ENCODE measurements around the gene SYT5. TPM values are rescaled to one million over a fixed set of nuclear protein-coding genes. Genes with fewer than 3 reads are reported as not detected.
A peak's percentile ranks its signal among the peaks of the same experiment; 100 is the strongest.

SYT5 gene
- total and polyA plus RNA-seq, 3 experiments from 2014 or later = 0.37 TPM; not detected in 2

DNA sequence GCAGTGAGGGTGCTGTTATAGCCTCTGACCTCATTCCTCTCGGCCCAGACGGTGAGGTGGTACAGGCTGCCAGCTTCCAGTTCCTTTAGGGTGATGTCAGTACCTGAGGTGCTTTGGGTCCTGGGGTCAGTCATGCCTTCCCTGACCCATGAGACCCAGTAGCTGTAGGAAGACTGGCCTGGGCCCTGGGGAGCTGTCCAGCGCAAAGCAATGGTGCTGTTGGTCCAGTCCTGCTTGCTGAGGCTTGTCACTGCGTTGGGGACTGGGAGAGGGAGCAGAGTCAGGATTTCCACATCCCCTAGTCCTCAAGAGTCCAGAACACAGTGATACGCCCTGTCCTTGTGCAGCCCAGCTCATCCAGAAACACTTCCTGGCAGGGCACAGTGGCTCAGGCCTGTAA, 18.6 kb upstream of the SYT5 start:
- H3K9me3 ChIP-seq (ENCODE audit: low read length) = no peaks in the 10 kb centered on the region
- H3K27ac Mint-ChIP-seq = no peak overlapping the region
- H3K4me3 ChIP-seq (ENCODE audit: low read length) = no peak overlapping the region
- ChIA-PET CTCF (no interaction called here), POLR2A (no interaction called here)
- no peaks in the 10 kb centered on the region for H3K4me1 Mint-ChIP-seq
- no peaks in the 10 kb centered on the region for H3K4me1 ChIP-seq (ENCODE audit: insufficient read depth, low read length)
- no peaks in the 10 kb centered on the region for H3K36me3 Mint-ChIP-seq
- H3K4me3 Mint-ChIP-seq = no peak overlapping the region
- no peak for DNase-seq
- peaks cover 8% of the 10 kb centered on the region for H3K27me3 ChIP-seq (ENCODE audit: insufficient read depth, low read length, poor library complexity, severe bottlenecking)
- peaks cover 26 to 46% of the 10 kb centered on the region in 2 donors for H3K27me3 Mint-ChIP-seq
- H3K36me3 ChIP-seq (ENCODE audit: insufficient read depth, low read length) = no peaks in the 10 kb centered on the region
- no peaks in the 10 kb centered on the region for H3K9me3 Mint-ChIP-seq
- H3K27ac ChIP-seq (ENCODE audit: low read depth, low read length) = no peak overlapping the region

DNA sequence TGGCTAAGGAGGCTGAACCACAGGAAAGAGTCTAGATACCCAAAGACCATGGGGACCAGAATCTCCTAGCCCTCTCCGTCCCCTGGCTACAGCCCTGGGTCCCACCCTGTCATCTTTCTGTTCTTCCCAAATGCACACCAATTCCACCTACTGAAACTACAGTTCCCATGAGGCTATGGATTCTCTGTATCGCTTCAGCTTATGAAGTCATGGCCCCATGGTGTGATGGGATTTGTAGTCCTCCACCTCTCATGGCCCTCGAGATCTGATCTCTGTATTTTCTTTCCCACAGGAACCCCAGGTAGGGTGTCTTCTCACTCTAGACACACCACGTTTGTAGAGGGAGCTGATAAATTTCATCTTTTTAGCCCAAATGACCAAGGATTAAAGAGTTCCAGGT, 17.4 kb upstream of the SYT5 start:
- no peaks in the 10 kb centered on the region for H3K9me3 Mint-ChIP-seq
- no peak overlapping the region for H3K27ac Mint-ChIP-seq
- H3K4me3 ChIP-seq (ENCODE audit: low read length) = no peak overlapping the region
- ChIA-PET CTCF (interaction anchor here (0.6 to 1.0 kb wide), 2 partner anchors 9 to 306 kb away, joined by 3 read pairs; no protein-coding TSS in a partner anchor), POLR2A (no interaction called here)
- peaks cover 8% of the 10 kb centered on the region for H3K27me3 ChIP-seq (ENCODE audit: insufficient read depth, low read length, poor library complexity, severe bottlenecking)
- no peak overlapping the region for H3K27ac ChIP-seq (ENCODE audit: low read depth, low read length)
- H3K36me3 ChIP-seq (ENCODE audit: insufficient read depth, low read length) = no peaks in the 10 kb centered on the region
- peaks cover 25 to 41% of the 10 kb centered on the region in 2 donors for H3K27me3 Mint-ChIP-seq
- DNase-seq = no peak
- H3K36me3 Mint-ChIP-seq = no peaks in the 10 kb centered on the region
- H3K4me3 Mint-ChIP-seq = no peak overlapping the region
- no peaks in the 10 kb centered on the region for H3K4me1 Mint-ChIP-seq
- no peaks in the 10 kb centered on the region for H3K4me1 ChIP-seq (ENCODE audit: insufficient read depth, low read length)
- H3K9me3 ChIP-seq (ENCODE audit: low read length) = no peaks in the 10 kb centered on the region

DNA sequence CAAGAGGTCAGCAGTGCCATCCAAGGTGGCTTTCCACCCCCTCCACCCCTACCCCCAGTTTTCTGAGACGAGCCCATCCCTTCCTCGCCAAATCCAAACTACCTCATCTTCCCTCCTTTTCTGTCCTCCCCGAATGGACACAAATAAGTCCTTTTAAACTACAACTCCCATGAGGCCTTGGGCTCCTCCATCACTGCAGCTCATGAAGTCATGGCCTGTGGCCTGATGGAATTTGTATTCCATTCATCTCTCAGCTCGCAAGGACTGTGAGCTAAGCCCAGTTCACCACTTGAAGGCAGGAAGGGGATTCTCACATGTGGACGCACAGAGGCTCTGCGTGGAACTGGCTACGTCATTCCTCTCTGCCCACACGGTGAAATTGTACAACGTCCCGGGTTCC, 16.7 kb upstream of the SYT5 start:
- H3K27ac ChIP-seq (ENCODE audit: low read depth, low read length) = no peak overlapping the region
- H3K36me3 Mint-ChIP-seq = no peaks in the 10 kb centered on the region
- H3K4me3 ChIP-seq (ENCODE audit: low read length) = no peak overlapping the region
- H3K9me3 ChIP-seq (ENCODE audit: low read length) = no peaks in the 10 kb centered on the region
- H3K27me3 Mint-ChIP-seq = peaks cover 21 to 40% of the 10 kb centered on the region in 2 donors
- H3K36me3 ChIP-seq (ENCODE audit: insufficient read depth, low read length) = no peaks in the 10 kb centered on the region
- DNase-seq = no peak
- no peak overlapping the region for H3K27ac Mint-ChIP-seq
- H3K4me1 Mint-ChIP-seq = no peaks in the 10 kb centered on the region
- no peaks in the 10 kb centered on the region for H3K9me3 Mint-ChIP-seq
- peaks cover 8% of the 10 kb centered on the region for H3K27me3 ChIP-seq (ENCODE audit: insufficient read depth, low read length, poor library complexity, severe bottlenecking)
- H3K4me1 ChIP-seq (ENCODE audit: insufficient read depth, low read length) = no peaks in the 10 kb centered on the region
- no peak overlapping the region for H3K4me3 Mint-ChIP-seq
- ChIA-PET CTCF (no interaction called here), POLR2A (no interaction called here)

GRCh38 chr19:55193481-55193880, 13.4 kb upstream of the SYT5 start:
- H3K4me1 ChIP-seq (ENCODE audit: insufficient read depth, low read length) = no peaks in the 10 kb centered on the region
- Mint-ChIP-seq H3K9me3 (no peaks in the 10 kb centered on the region), H3K27ac (no peak overlapping the region), H3K36me3 (no peaks in the 10 kb centered on the region), H3K27me3 (peaks cover 13 to 33% of the 10 kb centered on the region in 2 donors), H3K4me3 (no peak overlapping the region), H3K4me1 (peaks cover 0 to 3% (median 2%) of the 10 kb centered on the region in 3 donors)
- H3K27me3 ChIP-seq (ENCODE audit: insufficient read depth, low read length, poor library complexity, severe bottlenecking) = peaks cover 8% of the 10 kb centered on the region
- no peak overlapping the region for H3K27ac ChIP-seq (ENCODE audit: low read depth, low read length)
- H3K9me3 ChIP-seq (ENCODE audit: low read length) = no peaks in the 10 kb centered on the region
- H3K36me3 ChIP-seq (ENCODE audit: insufficient read depth, low read length) = no peaks in the 10 kb centered on the region
- DNase-seq = no peak
- CTCF ChIA-PET = no interaction called here
- POLR2A ChIA-PET = no interaction called here
- H3K4me3 ChIP-seq (ENCODE audit: low read length) = no peak overlapping the region

GRCh38 chr19:55189403-55189835, 9.3 kb upstream of the SYT5 start:
- Histone ChIP-seq H3K36me3 (ENCODE audit: insufficient read depth, low read length) (no peaks in the 10 kb centered on the region), H3K4me3 (ENCODE audit: low read length) (no peak overlapping the region), H3K9me3 (ENCODE audit: low read length) (no peaks in the 10 kb centered on the region), H3K27ac (ENCODE audit: low read depth, low read length) (no peak overlapping the region), H3K4me1 (ENCODE audit: insufficient read depth, low read length) (no peaks in the 10 kb centered on the region), H3K27me3 (ENCODE audit: insufficient read depth, low read length, poor library complexity, severe bottlenecking) (no peaks in the 10 kb centered on the region)
- CTCF ChIA-PET = interaction anchor here (0.6 kb wide), 1 partner anchor 110 kb away, joined by 3 read pairs; no protein-coding TSS in a partner anchor
- Mint-ChIP-seq H3K4me1 (peaks cover 0 to 3% (median 2%) of the 10 kb centered on the region in 3 donors), H3K27me3 (peaks cover 13 to 36% of the 10 kb centered on the region in 2 donors), H3K9me3 (no peaks in the 10 kb centered on the region), H3K4me3 (peak overlapping the region in 1 of 7 donors; percentile 28), H3K27ac (peak overlapping the region in 1 of 8 donors; percentile 58), H3K36me3 (no peaks in the 10 kb centered on the region)
- POLR2A ChIA-PET = no interaction called here
- DNase-seq = no peak

DNA sequence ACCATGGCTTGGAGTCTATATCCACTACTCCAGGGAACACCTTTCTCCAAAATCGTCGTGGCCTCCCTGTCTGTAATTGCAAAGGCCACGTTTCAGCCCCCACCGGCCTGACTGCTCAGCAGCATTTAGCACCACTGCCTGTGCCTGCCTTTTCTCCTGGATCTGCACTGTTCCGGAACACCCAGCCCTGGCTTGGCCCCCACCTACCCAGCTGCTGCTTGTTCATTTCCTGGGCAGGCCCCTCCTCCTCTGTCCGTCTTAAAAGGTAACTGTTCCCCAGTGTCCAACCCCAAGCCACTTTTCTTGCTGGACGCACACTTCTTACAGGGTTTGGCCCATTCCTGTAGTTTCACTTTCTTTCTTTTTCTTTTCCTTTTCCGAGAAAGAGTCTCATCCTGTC, 8.5 kb upstream of the SYT5 start:
- Mint-ChIP-seq H3K27me3 (peaks cover 11 to 38% of the 10 kb centered on the region in 2 donors), H3K4me3 (no peak overlapping the region), H3K36me3 (no peaks in the 10 kb centered on the region), H3K27ac (peak overlapping the region in 1 of 8 donors; percentile 38), H3K4me1 (peaks cover 0 to 3% (median 2%) of the 10 kb centered on the region in 3 donors), H3K9me3 (no peaks in the 10 kb centered on the region)
- no peaks in the 10 kb centered on the region for H3K9me3 ChIP-seq (ENCODE audit: low read length)
- CTCF ChIA-PET = no interaction called here
- no peak overlapping the region for H3K4me3 ChIP-seq (ENCODE audit: low read length)
- H3K4me1 ChIP-seq (ENCODE audit: insufficient read depth, low read length) = no peaks in the 10 kb centered on the region
- H3K27ac ChIP-seq (ENCODE audit: low read depth, low read length) = no peak overlapping the region
- no peaks in the 10 kb centered on the region for H3K27me3 ChIP-seq (ENCODE audit: insufficient read depth, low read length, poor library complexity, severe bottlenecking)
- POLR2A ChIA-PET = no interaction called here
- no peak for DNase-seq
- no peaks in the 10 kb centered on the region for H3K36me3 ChIP-seq (ENCODE audit: insufficient read depth, low read length)

DNA sequence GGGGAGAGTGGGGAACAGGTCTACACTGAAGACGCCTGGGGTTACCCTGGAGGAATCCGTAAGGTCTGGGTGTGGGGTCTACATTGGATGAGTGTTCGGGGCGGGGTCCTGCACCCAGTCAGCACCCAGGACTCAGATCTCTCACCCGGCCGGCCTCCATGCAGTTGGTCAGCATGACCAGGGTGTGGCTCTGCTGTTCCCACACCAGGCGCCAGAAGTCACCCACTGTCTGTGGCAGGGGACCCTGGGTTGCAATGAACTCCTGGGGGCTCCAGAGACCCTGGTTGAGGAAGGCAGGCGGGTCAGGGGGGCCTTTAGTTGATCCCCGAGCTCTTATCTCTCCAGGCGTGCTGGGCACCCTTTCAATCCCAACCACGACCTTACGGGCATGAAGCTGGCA, 6.0 kb upstream of the SYT5 start:
- no peaks in the 10 kb centered on the region for H3K9me3 ChIP-seq (ENCODE audit: low read length)
- H3K27ac ChIP-seq (ENCODE audit: low read depth, low read length) = no peak overlapping the region
- H3K9me3 Mint-ChIP-seq = no peaks in the 10 kb centered on the region
- DNase-seq = no peak
- ChIA-PET POLR2A (no interaction called here), CTCF (no interaction called here)
- H3K4me1 Mint-ChIP-seq = peaks cover 0 to 4% (median 2%) of the 10 kb centered on the region in 3 donors
- H3K27ac Mint-ChIP-seq = no peak overlapping the region
- H3K4me1 ChIP-seq (ENCODE audit: insufficient read depth, low read length) = no peaks in the 10 kb centered on the region
- H3K36me3 ChIP-seq (ENCODE audit: insufficient read depth, low read length) = no peaks in the 10 kb centered on the region
- H3K36me3 Mint-ChIP-seq = no peaks in the 10 kb centered on the region
- H3K27me3 Mint-ChIP-seq = peaks cover 18 to 40% of the 10 kb centered on the region in 2 donors
- peaks cover 13% of the 10 kb centered on the region for H3K27me3 ChIP-seq (ENCODE audit: insufficient read depth, low read length, poor library complexity, severe bottlenecking)
- no peak overlapping the region for H3K4me3 ChIP-seq (ENCODE audit: low read length)
- no peak overlapping the region for H3K4me3 Mint-ChIP-seq

DNA sequence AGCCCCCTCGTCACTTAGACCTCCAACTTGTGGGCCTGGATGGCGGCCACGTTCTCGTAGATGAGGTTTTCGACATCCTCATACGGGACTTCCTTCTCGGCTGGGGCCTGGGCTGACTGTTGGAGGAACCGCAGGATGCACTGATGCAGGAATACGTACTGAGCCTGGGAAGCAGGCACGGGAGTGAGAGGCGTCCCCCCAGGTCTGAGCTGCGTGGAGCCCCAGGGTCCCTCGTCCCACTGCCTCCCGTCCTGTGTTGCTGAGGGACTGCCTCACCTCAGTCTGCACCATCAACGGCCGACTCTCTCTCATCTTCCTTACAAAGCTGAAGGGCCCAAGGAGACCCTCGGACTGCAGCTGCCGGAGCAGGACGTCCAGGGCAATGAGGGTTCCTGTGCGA, 1.7 kb upstream of the SYT5 start:
- peak overlapping the region in 1 of 7 donors; percentile 50 for H3K4me3 Mint-ChIP-seq

More for the DNA sequence above, 1.7 kb upstream of the SYT5 start:
- H3K4me3 ChIP-seq (ENCODE audit: low read length) = no peak overlapping the region
- H3K9me3 ChIP-seq (ENCODE audit: low read length) = no peaks in the 10 kb centered on the region
- no peaks in the 10 kb centered on the region for H3K36me3 ChIP-seq (ENCODE audit: insufficient read depth, low read length)
- H3K9me3 Mint-ChIP-seq = no peaks in the 10 kb centered on the region
- H3K4me1 Mint-ChIP-seq = peaks cover 17 to 29% (median 18%) of the 10 kb centered on the region in 3 donors
- peaks cover 23% of the 10 kb centered on the region for H3K4me1 ChIP-seq (ENCODE audit: insufficient read depth, low read length)
- ChIA-PET POLR2A (no interaction called here), CTCF (interaction anchor here (1.1 kb wide), 1 partner anchor 72 kb away, joined by 3 read pairs; no protein-coding TSS in a partner anchor)
- no peaks in the 10 kb centered on the region for H3K36me3 Mint-ChIP-seq
- DNase-seq = no peak
- peaks cover 44% of the 10 kb centered on the region for H3K27me3 ChIP-seq (ENCODE audit: insufficient read depth, low read length, poor library complexity, severe bottlenecking)
- no peak overlapping the region for H3K27ac ChIP-seq (ENCODE audit: low read depth, low read length)
- H3K27me3 Mint-ChIP-seq = peaks cover 51 to 66% of the 10 kb centered on the region in 2 donors
- peak overlapping the region in 1 of 8 donors; percentile 14 for H3K27ac Mint-ChIP-seq

Data from CD8-positive, alpha-beta memory T cell (primary cell).